HG03558 (cell line): ENCODE data around the gene EXOC6.

Experiments
- ATAC-seq: cut with Tn5 transposase; IDR thresholded peaks from one replicate; pipeline ENCODE4 v1.9.1; 2021; ENCODE audit warnings: moderate number of reproducible peaks; ENCODE audit not compliant: unreplicated experiment; ENCODE audit errors: extremely low read depth

EXOC6 gene

DNA sequence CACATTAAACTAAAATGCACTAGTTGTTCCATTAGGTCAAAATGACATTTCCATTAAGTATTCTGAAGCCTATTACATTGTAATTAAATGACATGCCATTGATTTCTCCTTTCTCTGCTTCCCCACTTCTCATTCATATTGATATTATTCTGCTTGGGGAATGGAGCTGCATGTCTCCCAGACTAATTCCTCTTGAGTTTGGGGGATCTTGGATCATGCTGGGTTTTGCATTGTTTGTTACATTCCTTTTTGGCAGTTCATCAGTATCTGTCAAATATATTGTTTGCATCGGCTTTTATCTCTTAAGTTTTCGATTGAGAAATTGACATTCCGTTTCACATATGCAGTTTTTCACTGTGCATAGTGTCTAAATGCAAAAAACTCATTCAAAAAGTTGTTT, 147.2 kb downstream of the EXOC6 start:
- ATAC-seq = no peak

- ATAC-seq = no peak
Measured at GRCh38 chr10:92997620-92998019, 149.3 kb downstream of the EXOC6 start.

DNA sequence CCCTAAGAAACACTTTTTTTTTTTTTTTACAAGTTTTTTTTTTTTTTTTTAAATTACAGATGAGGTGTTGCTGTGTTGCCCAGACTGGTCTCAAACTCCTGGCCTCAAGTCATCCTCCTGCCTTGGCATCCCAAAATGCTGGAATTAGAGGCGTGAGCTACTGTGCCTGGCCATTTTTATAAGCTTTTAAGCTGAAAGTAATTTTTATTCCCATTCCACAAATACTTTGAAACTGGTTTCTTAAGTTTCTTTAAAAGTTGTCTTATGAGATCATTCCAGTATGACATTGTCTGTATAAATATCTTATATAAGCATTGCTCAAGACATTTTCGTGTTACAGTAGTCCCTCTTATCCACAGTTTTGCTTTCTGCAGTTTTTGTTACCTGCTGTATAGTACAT, 150.9 kb downstream of the EXOC6 start:
- ATAC-seq = no peak

- no peak for ATAC-seq
Measured at GRCh38 chr10:93006435-93007039, 158.2 kb downstream of the EXOC6 start.

- ATAC-seq = no peak
Measured at GRCh38 chr10:93015722-93016121, 167.4 kb downstream of the EXOC6 start.

- ATAC-seq = no peak
Measured at GRCh38 chr10:93023013-93023650, 174.8 kb downstream of the EXOC6 start.

DNA sequence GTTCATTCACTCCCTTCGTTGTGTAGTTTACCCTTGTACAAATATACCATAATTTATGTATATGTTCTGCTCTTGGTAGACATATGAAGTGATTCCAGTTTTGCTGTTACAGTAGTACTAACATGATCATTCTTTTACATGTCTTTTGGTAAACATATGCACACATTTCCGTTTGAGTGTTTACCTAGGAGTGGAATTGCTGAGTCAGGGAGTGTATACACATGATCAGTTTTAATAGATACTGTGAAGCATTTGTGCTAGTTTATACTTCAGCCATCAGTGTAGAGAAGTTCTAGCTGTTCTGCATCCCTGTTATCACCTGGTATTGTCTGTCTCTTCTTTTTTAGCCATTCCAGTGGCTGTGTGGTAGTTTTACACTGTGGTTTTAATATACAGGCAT, 177.8 kb downstream of the EXOC6 start:
- ATAC-seq = no peak

DNA sequence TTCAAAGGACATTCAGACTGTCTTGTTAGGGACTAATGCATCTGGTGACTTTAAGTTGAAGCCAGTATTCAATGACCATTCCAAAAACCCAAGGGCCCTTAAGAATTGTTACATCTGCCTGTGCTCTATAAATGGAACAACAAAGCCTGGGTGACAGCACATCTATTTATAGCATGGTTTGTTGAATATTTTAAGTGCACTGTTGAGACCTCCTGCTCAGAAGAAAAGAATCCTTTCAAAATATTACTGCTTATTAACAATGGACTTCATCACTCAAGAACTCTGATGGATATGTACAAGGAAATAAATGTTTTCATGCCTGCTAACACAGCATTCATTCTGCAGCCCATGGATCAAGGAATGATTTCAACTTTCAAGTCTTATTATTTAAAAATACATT, 179.2 kb downstream of the EXOC6 start:
- no peak for ATAC-seq

DNA sequence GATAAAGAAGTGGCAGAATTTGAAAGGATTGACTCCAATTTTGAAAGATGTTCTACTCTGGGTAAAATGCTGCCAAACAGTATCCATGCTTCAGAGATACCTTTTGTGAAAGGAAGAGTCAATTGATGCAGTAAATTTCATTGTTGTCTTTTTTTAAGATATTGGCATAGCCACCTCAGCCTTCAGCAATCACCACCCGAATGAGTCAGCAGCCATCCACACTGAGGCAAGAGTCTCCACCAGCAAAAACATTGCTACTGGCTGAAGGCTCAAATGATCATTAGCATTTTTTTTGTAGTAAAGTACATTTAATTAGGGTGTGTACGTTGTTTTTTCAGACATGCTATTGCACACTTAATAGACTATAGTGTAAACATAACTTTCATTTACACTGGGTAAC, 180.6 kb downstream of the EXOC6 start:
- ATAC-seq = no peak

DNA sequence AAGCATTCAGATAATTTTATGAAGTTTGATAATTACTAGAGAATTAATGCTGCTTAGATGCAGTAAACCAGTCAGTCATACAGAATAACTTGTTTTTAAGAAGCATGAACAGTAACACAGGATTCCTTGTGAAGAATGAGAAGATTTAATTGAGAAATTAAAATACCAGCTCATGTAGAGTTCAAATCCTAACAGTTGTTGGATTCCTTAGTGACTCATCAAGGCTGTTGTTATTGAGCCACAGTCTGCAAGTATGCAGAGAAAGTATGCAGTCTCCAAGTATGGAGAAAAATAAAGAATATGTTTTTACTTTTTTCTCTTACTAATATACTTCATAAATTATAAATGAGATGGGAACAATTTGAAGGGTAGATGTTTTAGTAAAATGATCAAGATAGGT, 182.1 kb downstream of the EXOC6 start:
- ATAC-seq = no peak

DNA sequence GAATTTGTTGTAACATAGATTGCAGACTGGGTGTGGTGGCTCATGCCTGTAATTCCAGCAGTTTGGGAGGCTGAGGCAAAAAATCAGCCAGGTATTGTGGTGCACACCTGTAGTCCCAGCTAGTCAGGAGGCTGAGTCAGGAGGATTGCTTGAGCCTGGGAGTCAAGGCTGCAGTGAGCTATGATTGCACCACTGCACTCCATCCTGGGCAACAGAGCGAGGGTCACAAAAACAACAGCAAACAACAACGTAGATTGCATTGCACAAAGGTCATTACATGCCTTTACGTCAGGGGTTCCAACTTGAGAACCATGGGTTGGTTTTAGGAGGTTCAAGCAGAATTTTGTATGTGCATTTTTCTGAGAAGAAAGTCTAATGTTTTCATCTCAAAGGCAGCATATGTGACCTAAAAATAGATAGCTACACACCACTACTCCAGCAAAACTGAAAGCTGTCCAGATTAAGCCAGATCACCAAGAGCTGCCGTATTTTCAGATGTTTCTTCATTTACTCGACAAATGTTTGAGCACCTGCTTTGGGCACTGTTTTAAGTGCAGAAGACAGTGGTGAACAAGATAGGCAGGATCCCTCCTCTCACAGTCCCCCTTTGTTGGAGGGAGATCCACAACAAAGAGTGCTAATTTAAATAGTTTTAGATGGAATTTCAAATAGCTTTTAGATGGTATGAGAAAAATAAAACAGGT, 183.9 kb downstream of the EXOC6 start:
- ATAC-seq = no peak

DNA sequence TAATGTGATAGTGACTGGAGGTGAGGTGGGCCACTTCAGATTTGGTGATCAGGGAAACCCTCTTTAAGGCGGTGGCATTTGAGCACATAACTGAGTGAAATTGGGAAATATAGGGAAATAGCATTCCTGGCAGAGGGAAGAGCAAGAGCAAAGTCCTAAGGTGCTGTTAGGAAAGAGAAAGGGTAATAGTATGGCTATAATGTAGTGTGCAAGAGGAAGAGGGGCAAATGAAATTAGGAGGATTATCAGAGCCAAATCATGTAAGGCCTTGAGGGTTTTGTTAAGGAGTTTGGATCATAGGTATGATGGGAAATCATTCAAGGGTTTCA, 184.5 kb downstream of the EXOC6 start:
- ATAC-seq = no peak

- no peak for ATAC-seq
Measured at GRCh38 chr10:93034426-93034825, 186.1 kb downstream of the EXOC6 start.

- no peak for ATAC-seq
Measured at GRCh38 chr10:93039110-93039509, 190.8 kb downstream of the EXOC6 start.

GRCh38 chr10:93039721-93040120, 191.4 kb downstream of the EXOC6 start:
- no peak for ATAC-seq

GRCh38 chr10:93054486-93054885, 206.2 kb downstream of the EXOC6 start:
- ATAC-seq = no peak

DNA sequence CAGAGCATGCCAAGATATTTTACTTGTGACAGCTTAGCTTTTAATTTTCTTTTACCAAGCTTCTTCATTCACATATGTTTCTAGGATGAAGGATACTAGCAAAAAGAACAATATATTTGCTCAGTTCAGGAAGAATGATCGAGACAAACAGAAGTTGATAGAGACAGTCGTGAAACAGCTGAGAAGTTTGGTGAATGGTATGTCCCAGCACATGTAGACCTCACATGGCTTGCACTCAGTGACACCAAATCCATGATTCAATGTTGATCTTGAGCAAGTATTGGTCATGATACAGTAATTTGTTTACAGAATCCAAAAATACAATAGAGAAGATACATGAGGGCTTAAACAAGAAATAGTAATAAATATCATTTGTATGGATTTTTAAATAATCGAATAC, 209.8 kb downstream of the EXOC6 start:
- no peak for ATAC-seq

DNA sequence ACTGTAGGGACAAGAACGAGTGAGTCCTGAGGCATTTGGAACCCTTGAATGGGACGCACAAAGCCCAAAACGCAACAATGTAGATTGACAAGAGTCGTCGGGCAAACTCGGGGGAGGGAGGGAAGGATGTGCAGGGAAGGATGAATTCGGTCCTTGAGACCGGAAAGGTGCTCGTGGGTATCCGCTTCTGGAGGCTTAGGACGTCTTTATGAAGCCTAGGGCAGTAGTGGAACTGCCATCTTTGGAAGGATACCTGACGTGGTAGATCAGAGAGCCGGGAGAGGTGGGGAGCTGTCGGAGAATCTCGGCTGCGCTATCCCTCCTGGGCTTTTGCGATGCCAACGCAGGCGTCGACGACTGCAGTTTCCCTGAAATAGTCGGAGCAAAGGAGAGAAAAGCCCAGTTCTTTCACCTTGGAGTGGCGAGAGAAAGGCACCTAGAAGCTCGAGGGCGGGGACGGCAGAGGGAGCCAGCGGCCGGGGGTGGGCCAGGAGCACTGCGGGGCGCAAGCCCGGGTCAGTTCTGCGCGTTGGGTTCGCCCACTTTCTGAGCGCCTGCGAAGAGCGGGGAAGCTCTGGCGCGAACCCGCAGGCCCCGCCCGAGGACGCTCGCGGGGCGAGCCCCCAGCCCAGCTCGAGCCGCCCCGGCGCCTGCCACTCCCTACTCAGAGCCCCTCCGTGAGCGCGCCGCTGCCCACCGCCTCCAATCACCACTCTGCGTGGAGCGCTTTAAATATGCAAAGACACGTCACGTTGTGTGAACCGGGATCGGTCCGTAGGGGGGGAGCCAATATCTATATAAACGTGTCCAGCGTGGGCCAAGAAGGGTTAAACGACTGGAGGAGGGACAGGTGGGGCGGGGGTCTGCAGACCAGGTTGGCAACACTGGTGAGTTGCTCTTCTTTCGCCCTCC, 211.9 kb downstream of the EXOC6 start, which contains the start of gene CYP26C1:
CYP26C1 (plus strand) TSS at position 824 of the 912 bp plus-strand sequence. CDS start 466 bp downstream, outside the sequence.
- no peak for ATAC-seq

GRCh38 chr10:93060887-93061593, 212.7 kb downstream of the EXOC6 start:
- ATAC-seq = no peak
